ENCODE measurements around the gene ARRB1. TPM values are rescaled to one million over a fixed set of nuclear protein-coding genes. Genes with fewer than 3 reads are reported as not detected.
A peak's percentile ranks its signal among the peaks of the same experiment; 100 is the strongest.

ARRB1 gene
- total RNA-seq, 1 experiment from 2014 or later = 116 TPM

- no peak for DNase-seq
- Histone ChIP-seq H3K27me3 (ENCODE audit: control insufficient read depth, insufficient read depth, low read length) (no peaks in the 10 kb centered on the region), H3K36me3 (replicated peaks; ENCODE audit: control insufficient read depth, insufficient read depth, low read length) (no peaks in the 10 kb centered on the region), H3K4me3 (ENCODE audit: insufficient read depth, low read depth, low read length) (no peak overlapping the region)
Measured at GRCh38 chr11:75330291-75330690, 21.2 kb downstream of the ARRB1 start.

- H3K27me3 ChIP-seq (ENCODE audit: control insufficient read depth, insufficient read depth, low read length) = no peaks in the 10 kb centered on the region
- DNase-seq = peak; percentile 85
Measured at GRCh38 chr11:75328426-75329277, 22.8 kb downstream of the ARRB1 start.

GRCh38 chr11:75326439-75326810, 25.0 kb downstream of the ARRB1 start:
- no peak overlapping the region for H3K4me3 ChIP-seq (ENCODE audit: insufficient read depth, low read depth, low read length)
- no peak for DNase-seq
- H3K36me3 ChIP-seq (replicated peaks; ENCODE audit: control insufficient read depth, insufficient read depth, low read length) = no peaks in the 10 kb centered on the region
- H3K27me3 ChIP-seq (ENCODE audit: control insufficient read depth, insufficient read depth, low read length) = no peaks in the 10 kb centered on the region

More at GRCh38 chr11:75328426-75329277, 22.8 kb downstream of the ARRB1 start:
- H3K36me3 ChIP-seq (replicated peaks; ENCODE audit: control insufficient read depth, insufficient read depth, low read length) = no peaks in the 10 kb centered on the region
- no peak overlapping the region for H3K4me3 ChIP-seq (ENCODE audit: insufficient read depth, low read depth, low read length)

- H3K36me3 ChIP-seq (replicated peaks; ENCODE audit: control insufficient read depth, insufficient read depth, low read length) = no peaks in the 10 kb centered on the region
- no peaks in the 10 kb centered on the region for H3K27me3 ChIP-seq (ENCODE audit: control insufficient read depth, insufficient read depth, low read length)
- DNase-seq = peak; percentile 59
- H3K4me3 ChIP-seq (ENCODE audit: insufficient read depth, low read depth, low read length) = no peak overlapping the region
Measured at GRCh38 chr11:75325713-75326438, 25.6 kb downstream of the ARRB1 start.

- Histone ChIP-seq H3K4me3 (ENCODE audit: insufficient read depth, low read depth, low read length) (no peak overlapping the region), H3K27me3 (ENCODE audit: control insufficient read depth, insufficient read depth, low read length) (no peaks in the 10 kb centered on the region)
Measured at GRCh38 chr11:75324740-75325139, 26.7 kb downstream of the ARRB1 start.

GRCh38 chr11:75324189-75324588, 27.3 kb downstream of the ARRB1 start:
- Histone ChIP-seq H3K36me3 (replicated peaks; ENCODE audit: control insufficient read depth, insufficient read depth, low read length) (no peaks in the 10 kb centered on the region), H3K27me3 (ENCODE audit: control insufficient read depth, insufficient read depth, low read length) (no peaks in the 10 kb centered on the region), H3K4me3 (ENCODE audit: insufficient read depth, low read depth, low read length) (no peak overlapping the region)
- peak; percentile 52 for DNase-seq

More at GRCh38 chr11:75324740-75325139, 26.7 kb downstream of the ARRB1 start:
- no peak for DNase-seq
- no peaks in the 10 kb centered on the region for H3K36me3 ChIP-seq (replicated peaks; ENCODE audit: control insufficient read depth, insufficient read depth, low read length)

- no peaks in the 10 kb centered on the region for H3K27me3 ChIP-seq (ENCODE audit: control insufficient read depth, insufficient read depth, low read length)
- peak; percentile 60 for DNase-seq
Measured at GRCh38 chr11:75323609-75324008, 27.9 kb downstream of the ARRB1 start.

GRCh38 chr11:75320643-75321042, 30.8 kb downstream of the ARRB1 start:
- H3K27me3 ChIP-seq (ENCODE audit: control insufficient read depth, insufficient read depth, low read length) = no peaks in the 10 kb centered on the region
- no peak for DNase-seq
- no peaks in the 10 kb centered on the region for H3K36me3 ChIP-seq (replicated peaks; ENCODE audit: control insufficient read depth, insufficient read depth, low read length)
- H3K4me3 ChIP-seq (ENCODE audit: insufficient read depth, low read depth, low read length) = no peak overlapping the region

More at GRCh38 chr11:75323609-75324008, 27.9 kb downstream of the ARRB1 start:
- Histone ChIP-seq H3K36me3 (replicated peaks; ENCODE audit: control insufficient read depth, insufficient read depth, low read length) (no peaks in the 10 kb centered on the region), H3K4me3 (ENCODE audit: insufficient read depth, low read depth, low read length) (no peak overlapping the region)

- Histone ChIP-seq H3K4me3 (ENCODE audit: insufficient read depth, low read depth, low read length) (no peak overlapping the region), H3K27me3 (ENCODE audit: control insufficient read depth, insufficient read depth, low read length) (no peaks in the 10 kb centered on the region), H3K36me3 (replicated peaks; ENCODE audit: control insufficient read depth, insufficient read depth, low read length) (no peaks in the 10 kb centered on the region)
- peak; percentile 43 for DNase-seq
Measured at GRCh38 chr11:75320046-75320618, 31.3 kb downstream of the ARRB1 start.

- no peak for DNase-seq
- Histone ChIP-seq H3K27me3 (ENCODE audit: control insufficient read depth, insufficient read depth, low read length) (no peaks in the 10 kb centered on the region), H3K4me3 (ENCODE audit: insufficient read depth, low read depth, low read length) (no peak overlapping the region), H3K36me3 (replicated peaks; ENCODE audit: control insufficient read depth, insufficient read depth, low read length) (no peaks in the 10 kb centered on the region)
Measured at GRCh38 chr11:75319035-75319877, 32.2 kb downstream of the ARRB1 start.

- H3K36me3 ChIP-seq (replicated peaks; ENCODE audit: control insufficient read depth, insufficient read depth, low read length) = no peaks in the 10 kb centered on the region
- H3K27me3 ChIP-seq (ENCODE audit: control insufficient read depth, insufficient read depth, low read length) = no peaks in the 10 kb centered on the region
- no peak for DNase-seq
- H3K4me3 ChIP-seq (ENCODE audit: insufficient read depth, low read depth, low read length) = no peak overlapping the region
Measured at GRCh38 chr11:75317446-75318122, 33.9 kb downstream of the ARRB1 start.

- Histone ChIP-seq H3K27me3 (ENCODE audit: control insufficient read depth, insufficient read depth, low read length) (no peaks in the 10 kb centered on the region), H3K36me3 (replicated peaks; ENCODE audit: control insufficient read depth, insufficient read depth, low read length) (no peaks in the 10 kb centered on the region), H3K4me3 (ENCODE audit: insufficient read depth, low read depth, low read length) (no peak overlapping the region)
- no peak for DNase-seq
Measured at GRCh38 chr11:75315439-75315805, 36.0 kb downstream of the ARRB1 start.

- H3K27me3 ChIP-seq (ENCODE audit: control insufficient read depth, insufficient read depth, low read length) = no peaks in the 10 kb centered on the region
- no peak overlapping the region for H3K4me3 ChIP-seq (ENCODE audit: insufficient read depth, low read depth, low read length)
- no peak for DNase-seq
- H3K36me3 ChIP-seq (replicated peaks; ENCODE audit: control insufficient read depth, insufficient read depth, low read length) = no peaks in the 10 kb centered on the region
Measured at GRCh38 chr11:75314771-75315438, 36.6 kb downstream of the ARRB1 start.

Data from H7 (cell line).